HEK293 (cell line): Measurements from ENCODE around the gene NUMBL.

Source experiments
- ATF2 ChIP-seq: fragments of 450-650 bp; formaldehyde crosslinking; IDR thresholded peaks from 2 replicates; pipeline ENCODE4 v1.5.1; 2016; ENCODE audit warnings: missing biosample characterization, missing genetic modification characterization, low read depth
- ELK4 ChIP-seq: IDR thresholded peaks from 2 replicates; pipeline ENCODE4 v1.6.1; 2011; ENCODE audit warnings: mild to moderate bottlenecking, low read depth, low read length, borderline replicate concordance
- FEZF1 ChIP-seq: fragments of 450-650 bp; formaldehyde crosslinking; IDR thresholded peaks from 2 replicates; pipeline ENCODE4 v1.5.1; 2016; ENCODE audit warnings: missing biosample characterization, missing genetic modification characterization
- GLI2 ChIP-seq: fragments of 450-650 bp; formaldehyde crosslinking; IDR thresholded peaks from 2 replicates; pipeline ENCODE4; 2017; ENCODE audit warnings: missing biosample characterization, missing genetic modification characterization, low read depth, borderline replicate concordance
- KLF16 ChIP-seq: fragments of 450-650 bp; formaldehyde crosslinking; IDR thresholded peaks from 2 replicates; pipeline ENCODE4 v1.5.1; 2017; ENCODE audit warnings: missing biosample characterization, missing genetic modification characterization
- MYNN ChIP-seq: fragments of 450-650 bp; formaldehyde crosslinking; IDR thresholded peaks from 2 replicates; pipeline ENCODE4 v1.5.1; 2016; ENCODE audit warnings: missing biosample characterization, missing genetic modification characterization, borderline replicate concordance
- PRDM10 ChIP-seq: fragments of 450-650 bp; formaldehyde crosslinking; IDR thresholded peaks from 2 replicates; pipeline ENCODE4 v1.5.1; 2016; ENCODE audit warnings: missing biosample characterization, missing genetic modification characterization
- PRDM4 ChIP-seq: fragments of 450-650 bp; formaldehyde crosslinking; IDR thresholded peaks from 2 replicates; pipeline ENCODE4 v1.5.1; 2017; ENCODE audit warnings: missing biosample characterization, missing genetic modification characterization
- RBAK ChIP-seq: fragments of 450-650 bp; formaldehyde crosslinking; IDR thresholded peaks from 2 replicates; pipeline ENCODE4 v1.5.1; 2016; ENCODE audit warnings: missing biosample characterization, missing genetic modification characterization
- SP7 ChIP-seq: fragments of 450-650 bp; formaldehyde crosslinking; IDR thresholded peaks from 2 replicates; pipeline ENCODE4 v1.5.1; 2016; ENCODE audit warnings: missing biosample characterization, missing genetic modification characterization
- ZBTB44 ChIP-seq: fragments of 450-650 bp; IDR thresholded peaks from 2 replicates; pipeline ENCODE4 v1.5.1; 2018; ENCODE audit warnings: missing biosample characterization, mild to moderate bottlenecking, missing genetic modification characterization
- ZIC2 ChIP-seq: fragments of 450-650 bp; formaldehyde crosslinking; IDR thresholded peaks from 2 replicates; pipeline ENCODE4 v1.5.1; 2016; ENCODE audit warnings: missing biosample characterization, missing genetic modification characterization
- ZNF10 ChIP-seq: fragments of 450-650 bp; formaldehyde crosslinking; IDR thresholded peaks from 2 replicates; pipeline ENCODE4 v1.5.1; 2017; ENCODE audit warnings: missing biosample characterization, missing genetic modification characterization
- ZNF146 ChIP-seq: fragments of 450-650 bp; formaldehyde crosslinking; IDR thresholded peaks from 2 replicates; pipeline ENCODE4 v1.5.1; 2016; ENCODE audit warnings: missing biosample characterization, missing genetic modification characterization
- ZNF169 ChIP-seq: fragments of 450-650 bp; formaldehyde crosslinking; IDR thresholded peaks from 2 replicates; pipeline ENCODE4 v1.5.1; 2016; ENCODE audit warnings: missing biosample characterization, missing genetic modification characterization
- ZNF174 ChIP-seq: fragments of 450-650 bp; formaldehyde crosslinking; IDR thresholded peaks from 2 replicates; pipeline ENCODE4 v1.5.0; 2017; ENCODE audit warnings: missing biosample characterization, mild to moderate bottlenecking, missing genetic modification characterization
- ZNF19 ChIP-seq: fragments of 450-650 bp; formaldehyde crosslinking; IDR thresholded peaks from 2 replicates; pipeline ENCODE4; 2016; ENCODE audit warnings: missing biosample characterization, missing genetic modification characterization, low read depth
- ZNF2 ChIP-seq: fragments of 450-650 bp; formaldehyde crosslinking; IDR thresholded peaks from 2 replicates; pipeline ENCODE4 v1.5.1; 2016; ENCODE audit warnings: missing biosample characterization, missing genetic modification characterization
- ZNF214 ChIP-seq: fragments of 450-650 bp; formaldehyde crosslinking; IDR thresholded peaks from 2 replicates; pipeline ENCODE4 v1.5.1; 2017; ENCODE audit warnings: missing biosample characterization, mild to moderate bottlenecking, missing genetic modification characterization, borderline replicate concordance
- ZNF280C ChIP-seq: fragments of 450-650 bp; formaldehyde crosslinking; IDR thresholded peaks from 2 replicates; pipeline ENCODE4 v1.5.1; 2016; ENCODE audit warnings: missing biosample characterization, missing genetic modification characterization
- ZNF362 ChIP-seq: fragments of 450-650 bp; formaldehyde crosslinking; IDR thresholded peaks from 2 replicates; pipeline ENCODE4 v1.5.1; 2016; ENCODE audit warnings: missing biosample characterization, missing genetic modification characterization
- ZNF391 ChIP-seq: fragments of 450-650 bp; formaldehyde crosslinking; IDR thresholded peaks from 2 replicates; pipeline ENCODE4 v1.5.1; 2016; ENCODE audit warnings: low read depth, missing biosample characterization, missing genetic modification characterization, borderline replicate concordance
- ZNF48 ChIP-seq: fragments of 450-650 bp; formaldehyde crosslinking; IDR thresholded peaks from 2 replicates; pipeline ENCODE4 v1.5.1; 2016; ENCODE audit warnings: missing biosample characterization, missing genetic modification characterization
- ZNF626 ChIP-seq: fragments of 450-650 bp; sonication (Bioruptor Pico); formaldehyde crosslinking; IDR thresholded peaks from 2 replicates; pipeline ENCODE4 v1.5.1; 2018; ENCODE audit warnings: missing biosample characterization, missing genetic modification characterization, inconsistent platforms
- ZNF658 ChIP-seq: fragments of 450-650 bp; formaldehyde crosslinking; IDR thresholded peaks from 2 replicates; pipeline ENCODE4; 2016; ENCODE audit warnings: missing biosample characterization, missing genetic modification characterization

Gene NUMBL

GRCh38 chr19:40690693-40691420, 406 bp upstream of the NUMBL start (continued):
- TF ChIP-seq ZBTB44 (tag by site-specific recombination) (no peak), ZNF2 (tag by site-specific recombination) (peak; percentile 94), ZNF658 (tag by site-specific recombination) (no peak), ZNF10 (tag by site-specific recombination) (no peak), ZNF280C (tag by site-specific recombination) (no peak), RBAK (tag by site-specific recombination) (no peak), ZNF48 (no peak), FEZF1 (tag by site-specific recombination) (peak; percentile 26; the same call in 1 of the 2 replicates), ZNF146 (tag by site-specific recombination) (peak; percentile 6; the same call in 1 of the 2 replicates), GLI2 (tag by site-specific recombination) (no peak), ZIC2 (tag by site-specific recombination) (peak; percentile 67), SP7 (peak; percentile 87), ZNF362 (peak; percentile 86; the same call in 1 of the 2 replicates), MYNN (tag by site-specific recombination) (no peak), ELK4 (no peak), ZNF174 (tag by site-specific recombination) (no peak), PRDM4 (tag by site-specific recombination) (no peak), PRDM10 (tag by site-specific recombination) (peak; percentile 84), ZNF19 (no peak), KLF16 (tag by site-specific recombination) (peak; percentile 98), ZNF626 (tag by site-specific recombination) (no peak), ATF2 (tag by site-specific recombination) (no peak), ZNF169 (tag by site-specific recombination) (no peak), ZNF214 (tag by site-specific recombination) (no peak), ZNF391 (tag by site-specific recombination) (peak; percentile 61; the same call in 1 of the 2 replicates)
